Gastrocnemius medialis (tissue), 4 donors: ENCODE measurements around the gene SOS2. TPM values are rescaled to one million over a fixed set of nuclear protein-coding genes. Genes with fewer than 3 reads are reported as not detected.

Source experiments
- ATAC-seq, 2 donors: fragments of 150-250 bp; one replicate each; pipeline ENCODE4 v1.9.1; 2016
- DNase-seq, 2 donors: peaks; one replicate each; pipeline ENCODE4 v3.0.0-alpha.2; 2019
- H3K27ac ChIP-seq, 4 donors: fragments of 200-600 bp; sonication (generic); 1 replicate in 1 of 4; 2 replicates in 3 of 4; pipeline ENCODE4 v1.5.1; 2016 to 2018; ENCODE audit warnings: mild to moderate bottlenecking in 2 of 4, moderate library complexity in 1 of 4
- H3K27me3 ChIP-seq, 3 donors: fragments of 200-600 bp; sonication (generic) in 2 of 3; 1 replicate in 1 of 3; 2 replicates in 2 of 3; pipeline versions ENCODE4 v1.5.1 to v1.6.0; 2016 to 2019; ENCODE audit warnings: mild to moderate bottlenecking in 1 of 3, moderate library complexity in 1 of 3
- H3K36me3 ChIP-seq, 2 donors: fragments of 200-600 bp; sonication (generic) in 1 of 2; one replicate each; pipeline ENCODE4 v1.5.1; 2017 to 2018
- H3K4me1 ChIP-seq, 2 donors: fragments of 200-600 bp; sonication (generic) in 1 of 2; one replicate each; pipeline ENCODE4 v1.5.1; 2016 to 2017; ENCODE audit warnings: mild to moderate bottlenecking in 2 of 2
- H3K4me3 ChIP-seq, 4 donors: fragments of 200-600 bp; sonication (generic) in 3 of 4; 1 replicate in 1 of 4; 2 replicates in 3 of 4; pipeline ENCODE4 v1.5.1; 2016 to 2019; ENCODE audit warnings: mild to moderate bottlenecking in 2 of 4
- H3K9me3 ChIP-seq, 3 donors: fragments of 200-600 bp; sonication (generic) in 2 of 3; 1 replicate in 1 of 3; 2 replicates in 2 of 3; pipeline ENCODE4 v1.5.1; 2016 to 2019
- POLR2A ChIP-seq, 2 donors: fragments of 450-650 bp; IDR thresholded peaks; one replicate each; pipeline ENCODE4 v1.6.1; 2017; ENCODE audit warnings: antibody characterized with exemption in 2 of 2, mild to moderate bottlenecking in 2 of 2, moderate library complexity in 2 of 2
- in situ Hi-C, 4 donors: fragments of 200-750 bp; cut with MboI; loops; one replicate each; pipeline versions ENCODE4 v1.15.0 to v1.8.0; 2017; ENCODE audit warnings: low sequenced_read_pairs in 4 of 4
- intact Hi-C: fragments of 100-400 bp; cut with DNase I; formaldehyde crosslinking; loops from one replicate; pipeline ENCODE4 v1.15.1; 2023; ENCODE audit warnings: low total_unique reads
- total RNA-seq, 4 donors: library from RNA; depleted of rRNA; stranded (reverse); fragments of >200 nt; gene quantifications; one replicate each; pipeline versions ENCODE4 v1.1.0 to v1.2.3, GENCODE V29; 2016
- TF ChIP-seq, protein P1 (sequence below), 5 experiments: fragments of 450-650 bp in 3 of 5; fragments of 200-600 bp in 2 of 5; sonication (generic) in 2 of 5; IDR thresholded peaks in 4 of 5; conservative IDR thresholded peaks in 1 of 5; 1 replicate in 4 of 5; 2 replicates in 1 of 5; pipeline ENCODE4 v1.5.1; 2016 to 2019; ENCODE audit warnings: antibody characterized with exemption in 5 of 5, mild to moderate bottlenecking in 3 of 5, moderate library complexity in 3 of 5

Gene SOS2
- total RNA-seq, 4 donors from 2014 or later: 46.5 to 81.2 (median 52.3) TPM

DNA sequence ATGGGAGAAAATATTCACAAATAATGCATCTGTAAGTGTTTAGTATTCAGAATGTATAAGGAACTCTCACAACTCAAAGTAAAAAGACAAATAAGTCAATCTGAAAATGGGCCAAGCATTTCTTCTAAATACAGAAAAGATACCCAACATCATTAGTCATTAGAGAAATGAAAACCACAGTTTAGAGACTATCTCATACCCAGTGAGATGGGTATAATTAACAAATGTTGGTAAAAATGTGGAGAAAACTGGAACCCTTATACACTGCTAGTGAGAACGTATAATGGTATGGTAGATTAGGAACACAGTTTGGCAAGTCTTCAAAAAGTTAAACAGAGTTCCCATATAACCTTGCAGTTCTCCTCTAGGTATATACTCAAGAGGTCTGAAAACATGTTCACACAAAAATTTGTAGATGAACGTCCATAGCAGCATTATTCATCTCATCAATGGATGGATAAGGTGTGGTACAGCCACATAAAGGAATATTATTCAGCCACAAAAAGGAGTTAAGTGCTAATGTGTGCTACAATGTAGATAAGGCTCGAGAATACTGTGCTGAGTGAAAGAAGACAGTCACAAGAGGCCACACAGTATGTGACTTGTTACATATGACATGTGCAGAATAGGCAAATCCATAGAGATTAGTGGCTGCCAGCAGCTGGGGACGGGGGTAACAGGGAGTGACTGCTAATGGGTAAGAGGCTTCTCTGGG lies 120.9 kb downstream of the SOS2 start:
- H3K4me3 ChIP-seq: no peak overlapping the region
- in situ Hi-C loops (loop anchor here in 3 of 4 donors (5.0 to 25.0 kb wide), 3 partner anchors 243 to 473 kb away; partner anchors contain the start of gene DNAAF2 (in 2 of the 3)), intact Hi-C loops (loop anchor here (10.0 kb wide), 2 partner anchors 124 to 346 kb away; partner anchors contain the start of genes KLHDC2 and SOS2)
- H3K4me1 ChIP-seq: peaks cover 4 to 6% of the 10 kb centered on the region in 2 donors
- DNase-seq: no peak
- H3K27ac ChIP-seq: no peak overlapping the region
- no peaks in the 10 kb centered on the region for H3K9me3 ChIP-seq
- peaks cover 0 to 47% of the 10 kb centered on the region in 2 donors for H3K36me3 ChIP-seq
- no peaks in the 10 kb centered on the region for H3K27me3 ChIP-seq
- ATAC-seq: no peak
- TF ChIP-seq, protein P1, sequence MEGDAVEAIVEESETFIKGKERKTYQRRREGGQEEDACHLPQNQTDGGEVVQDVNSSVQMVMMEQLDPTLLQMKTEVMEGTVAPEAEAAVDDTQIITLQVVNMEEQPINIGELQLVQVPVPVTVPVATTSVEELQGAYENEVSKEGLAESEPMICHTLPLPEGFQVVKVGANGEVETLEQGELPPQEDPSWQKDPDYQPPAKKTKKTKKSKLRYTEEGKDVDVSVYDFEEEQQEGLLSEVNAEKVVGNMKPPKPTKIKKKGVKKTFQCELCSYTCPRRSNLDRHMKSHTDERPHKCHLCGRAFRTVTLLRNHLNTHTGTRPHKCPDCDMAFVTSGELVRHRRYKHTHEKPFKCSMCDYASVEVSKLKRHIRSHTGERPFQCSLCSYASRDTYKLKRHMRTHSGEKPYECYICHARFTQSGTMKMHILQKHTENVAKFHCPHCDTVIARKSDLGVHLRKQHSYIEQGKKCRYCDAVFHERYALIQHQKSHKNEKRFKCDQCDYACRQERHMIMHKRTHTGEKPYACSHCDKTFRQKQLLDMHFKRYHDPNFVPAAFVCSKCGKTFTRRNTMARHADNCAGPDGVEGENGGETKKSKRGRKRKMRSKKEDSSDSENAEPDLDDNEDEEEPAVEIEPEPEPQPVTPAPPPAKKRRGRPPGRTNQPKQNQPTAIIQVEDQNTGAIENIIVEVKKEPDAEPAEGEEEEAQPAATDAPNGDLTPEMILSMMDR (IDR thresholded peaks at IDR 0.05 in 4 of 5, conservative IDR thresholded peaks at IDR 0.05 in 1 of 5): no peak
- no peak for TF ChIP-seq POLR2A (IDR thresholded peaks at IDR 0.05)

DNA sequence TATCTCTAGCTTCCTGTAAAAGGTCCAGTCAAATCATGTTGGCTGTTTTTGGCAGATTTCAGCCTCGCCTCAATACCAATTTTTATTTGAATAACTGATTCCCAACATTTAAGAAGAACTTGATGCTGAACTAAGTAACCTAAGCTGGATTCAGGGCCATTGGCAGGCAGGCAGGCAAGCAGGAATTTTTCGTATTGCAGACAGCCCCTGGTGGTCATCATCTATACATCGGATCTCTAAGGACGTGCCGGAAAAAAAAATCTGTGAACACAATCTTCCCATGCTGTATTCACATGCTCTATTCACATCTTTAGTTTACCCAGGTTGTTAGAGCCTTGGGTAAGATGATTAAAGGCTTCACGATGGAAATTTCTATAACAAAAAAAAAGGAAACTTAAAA lies 122.0 kb downstream of the SOS2 start:
- Histone ChIP-seq H3K4me1 (peaks cover 0 to 6% of the 10 kb centered on the region in 2 donors), H3K27ac (no peak overlapping the region), H3K27me3 (no peaks in the 10 kb centered on the region), H3K9me3 (no peaks in the 10 kb centered on the region), H3K36me3 (peaks cover 0 to 42% of the 10 kb centered on the region in 2 donors), H3K4me3 (no peak overlapping the region)
- TF ChIP-seq, protein P1 (IDR thresholded peaks at IDR 0.05 in 4 of 5, conservative IDR thresholded peaks at IDR 0.05 in 1 of 5): no peak
- no peak for TF ChIP-seq POLR2A (IDR thresholded peaks at IDR 0.05)
- intact Hi-C loops: loop anchor here (5.0 to 10.0 kb wide), 2 partner anchors 107 to 475 kb away; partner anchors contain the start of gene DNAAF2
- ATAC-seq (no peak), DNase-seq (no peak)
- in situ Hi-C loops: loop anchor here in 2 of 4 donors (25.0 kb wide), 1 partner anchor 472 kb away; the partner anchor contains the start of gene DNAAF2 (in 2 of the 2)

DNA sequence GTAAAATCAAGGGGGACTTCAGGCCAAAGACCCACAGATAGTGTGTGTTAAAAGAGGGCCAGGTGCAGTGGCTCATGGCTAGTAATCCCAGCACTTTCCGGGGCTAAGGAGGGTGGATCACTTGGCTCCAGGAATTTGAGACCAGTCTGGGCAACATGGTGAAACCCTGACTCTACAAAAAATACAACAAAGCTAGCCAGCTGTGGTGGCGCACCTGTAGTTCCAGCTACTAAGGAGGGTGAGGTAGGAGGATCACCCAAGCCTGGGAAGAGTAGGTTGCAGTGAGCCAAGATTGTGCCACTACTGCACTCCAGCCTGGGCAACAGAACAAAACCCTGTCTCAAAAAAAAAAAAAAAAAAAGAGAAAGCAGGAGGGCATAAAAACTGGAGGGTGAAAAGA lies 123.5 kb downstream of the SOS2 start:
- Histone ChIP-seq H3K9me3 (no peaks in the 10 kb centered on the region), H3K4me1 (peaks cover 0 to 6% of the 10 kb centered on the region in 2 donors), H3K36me3 (peaks cover 0 to 29% of the 10 kb centered on the region in 2 donors), H3K4me3 (no peak overlapping the region), H3K27me3 (no peaks in the 10 kb centered on the region), H3K27ac (peak overlapping the region in 1 of 4 donors; percentile 5)
- TF ChIP-seq POLR2A (IDR thresholded peaks at IDR 0.05): no peak
- TF ChIP-seq, protein P1 (IDR thresholded peaks at IDR 0.05 in 4 of 5, conservative IDR thresholded peaks at IDR 0.05 in 1 of 5): no peak
- ATAC-seq (no peak), DNase-seq (no peak)
- intact Hi-C loops: loop anchor here (5.0 to 10.0 kb wide), 2 partner anchors 106 to 473 kb away; partner anchors contain the start of gene DNAAF2
- in situ Hi-C loops: loop anchor here in 2 of 4 donors (25.0 kb wide), 1 partner anchor 471 kb away; the partner anchor contains the start of gene DNAAF2 (in 2 of the 2)

DNA sequence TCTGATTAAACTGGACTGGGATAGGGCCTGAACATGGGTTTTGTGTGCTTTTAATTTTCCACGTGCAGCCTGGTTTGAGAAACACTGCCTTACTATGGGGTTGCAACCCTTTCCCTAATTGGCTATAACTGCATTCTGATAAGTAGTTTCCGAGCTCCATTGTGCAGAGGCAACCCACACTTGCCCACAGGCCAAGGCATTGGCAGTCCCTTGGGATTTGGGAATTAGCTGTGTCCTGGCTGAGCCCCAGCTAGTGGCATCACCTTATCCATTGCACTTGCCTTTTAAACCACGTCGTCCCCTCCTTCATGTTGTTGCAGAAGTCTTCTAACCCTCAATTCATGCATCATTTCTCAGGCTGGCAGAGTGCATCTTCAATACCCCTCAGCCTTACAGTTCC lies 125.2 kb downstream of the SOS2 start:
- no peaks in the 10 kb centered on the region for H3K9me3 ChIP-seq
- H3K4me3 ChIP-seq: no peak overlapping the region
- H3K36me3 ChIP-seq: peaks cover 0 to 15% of the 10 kb centered on the region in 2 donors
- in situ Hi-C loops (loop anchor here in 2 of 4 donors (25.0 kb wide), 1 partner anchor 469 kb away; the partner anchor contains the start of gene DNAAF2 (in 2 of the 2)), intact Hi-C loops (loop anchor here (5.0 to 10.0 kb wide), 2 partner anchors 104 to 471 kb away; partner anchors contain the start of gene DNAAF2)
- ATAC-seq (no peak), DNase-seq (no peak)
- H3K4me1 ChIP-seq: peaks cover 0 to 6% of the 10 kb centered on the region in 2 donors
- TF ChIP-seq, protein P1 (IDR thresholded peaks at IDR 0.05 in 4 of 5, conservative IDR thresholded peaks at IDR 0.05 in 1 of 5): no peak
- TF ChIP-seq POLR2A (IDR thresholded peaks at IDR 0.05): no peak
- no peaks in the 10 kb centered on the region for H3K27me3 ChIP-seq
- H3K27ac ChIP-seq: no peak overlapping the region
